ENCODE measurements around the gene TEX48.

GRCh38 chr9:114657705-114658104 is 24.3 kb downstream of the TEX48 start, which contains the start of gene TEX53:
- no peak for TF ChIP-seq CTCF (IDR thresholded peaks at IDR 0.05)
- TF ChIP-seq POLR2A (IDR thresholded peaks at IDR 0.05), result no peak

Data from lower leg skin (tissue), 3 donors.